HG03196 (cell line): ENCODE results near the gene RAB8A.

Experiments used
- ATAC-seq: cut with Tn5 transposase; IDR thresholded peaks from one replicate; pipeline ENCODE4 v1.9.1; 2021; ENCODE audit not compliant: unreplicated experiment

RAB8A gene

GRCh38 chr19:16111160-16111908 is at the start of gene RAB8A:
RAB8A (plus strand) TSS chr19:16111889; CDS start chr19:16111902, 13 bp downstream.
- ATAC-seq = peak; percentile 82

GRCh38 chr19:16061943-16062342 is 49.7 kb upstream of the RAB8A start:
- no peak for ATAC-seq

GRCh38 chr19:16062789-16063188 is 48.9 kb upstream of the RAB8A start:
- no peak for ATAC-seq

GRCh38 chr19:16064209-16064889 is 47.3 kb upstream of the RAB8A start:
- ATAC-seq = no peak

- no peak for ATAC-seq
Observed at GRCh38 chr19:16066611-16067104, 45.0 kb upstream of the RAB8A start.

- no peak for ATAC-seq
Observed at GRCh38 chr19:16067205-16067938, 44.3 kb upstream of the RAB8A start.

GRCh38 chr19:16068696-16069259 is 42.9 kb upstream of the RAB8A start:
- no peak for ATAC-seq

- no peak for ATAC-seq
Observed at GRCh38 chr19:16069813-16070365, 41.8 kb upstream of the RAB8A start.

GRCh38 chr19:16070366-16070990 is 41.2 kb upstream of the RAB8A start:
- ATAC-seq = no peak

GRCh38 chr19:16071072-16071691 is 40.5 kb upstream of the RAB8A start:
- no peak for ATAC-seq

GRCh38 chr19:16073481-16073880 is 38.2 kb upstream of the RAB8A start:
- ATAC-seq = no peak

GRCh38 chr19:16073988-16074387 is 37.7 kb upstream of the RAB8A start:
- ATAC-seq = no peak

GRCh38 chr19:16074488-16075365 is 37.0 kb upstream of the RAB8A start:
- ATAC-seq = no peak

GRCh38 chr19:16075430-16076153 is 36.1 kb upstream of the RAB8A start:
- no peak for ATAC-seq

GRCh38 chr19:16076154-16076957 is 35.3 kb upstream of the RAB8A start, which contains the start of gene TPM4:
TPM4 (plus strand) TSS chr19:16076495; CDS start chr19:16076566, 71 bp downstream.
- peak; percentile 57 for ATAC-seq

GRCh38 chr19:16076958-16077611 is 34.6 kb upstream of the RAB8A start:
- no peak for ATAC-seq
